GM21528 (cell line): ENCODE results near the gene TMEM163.

ENCODE experiments used
- ATAC-seq: cut with Tn5 transposase; IDR thresholded peaks from one replicate; pipeline ENCODE4 v1.9.1; 2021; ENCODE audit warnings: mild to moderate bottlenecking, moderate library complexity; ENCODE audit not compliant: unreplicated experiment, low FRiP score

TMEM163 gene

DNA sequence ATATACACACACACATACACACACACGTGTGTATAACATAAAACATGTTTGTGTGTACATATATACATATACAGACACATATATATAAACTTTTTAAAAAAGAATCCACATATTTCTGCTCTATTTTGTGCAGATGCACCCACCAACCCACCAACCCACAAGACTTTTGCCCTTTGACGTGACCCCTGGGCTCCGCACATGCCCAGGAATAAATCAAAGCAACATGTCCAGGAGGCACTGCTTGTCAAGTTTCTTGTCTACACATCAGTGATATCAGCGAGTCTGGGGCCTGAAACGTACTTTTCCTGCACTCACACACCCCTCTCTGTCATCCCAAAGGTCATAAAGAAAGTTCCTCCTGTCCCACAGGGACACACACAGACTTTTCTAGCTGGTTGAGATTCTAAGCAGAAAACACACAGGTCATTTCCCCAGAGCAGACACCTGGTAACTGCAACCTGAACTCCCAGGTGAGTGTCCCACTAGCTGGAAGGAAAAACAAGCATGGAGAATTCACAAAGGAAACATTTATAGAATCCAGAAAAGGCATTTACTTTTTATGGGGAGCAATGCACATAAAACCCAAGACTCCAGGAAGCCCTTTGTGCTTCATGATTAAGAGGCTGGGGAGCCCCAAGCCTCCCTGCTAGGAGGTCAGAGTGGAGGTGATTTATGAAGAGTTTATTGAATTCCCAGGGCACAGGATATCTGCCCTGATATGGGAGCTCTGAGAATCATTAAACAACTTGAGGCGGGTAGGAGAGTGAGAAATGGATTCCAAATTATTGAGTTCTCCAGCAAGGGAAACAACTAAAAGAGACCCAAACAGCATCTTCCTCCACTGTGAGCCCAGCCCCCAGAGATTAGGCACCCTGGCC lies 253.3 kb downstream of the TMEM163 start:
- no peak for ATAC-seq

DNA sequence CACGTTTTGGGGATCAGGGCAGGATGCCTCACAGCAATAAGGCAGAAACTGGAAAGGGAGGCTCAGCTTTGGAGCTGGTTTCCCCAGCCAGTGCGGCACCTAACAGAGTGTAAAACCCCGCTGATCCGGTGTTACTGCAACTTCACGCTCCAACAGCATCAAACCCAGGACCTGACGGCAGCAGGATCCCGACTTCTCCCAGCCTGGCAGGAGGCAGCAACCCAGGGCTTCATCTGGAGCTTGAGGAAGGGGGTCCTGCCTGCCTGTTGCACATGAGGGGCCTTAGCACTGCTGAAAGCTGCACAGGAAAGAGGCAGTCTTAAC lies 255.1 kb downstream of the TMEM163 start:
- ATAC-seq, result no peak

DNA sequence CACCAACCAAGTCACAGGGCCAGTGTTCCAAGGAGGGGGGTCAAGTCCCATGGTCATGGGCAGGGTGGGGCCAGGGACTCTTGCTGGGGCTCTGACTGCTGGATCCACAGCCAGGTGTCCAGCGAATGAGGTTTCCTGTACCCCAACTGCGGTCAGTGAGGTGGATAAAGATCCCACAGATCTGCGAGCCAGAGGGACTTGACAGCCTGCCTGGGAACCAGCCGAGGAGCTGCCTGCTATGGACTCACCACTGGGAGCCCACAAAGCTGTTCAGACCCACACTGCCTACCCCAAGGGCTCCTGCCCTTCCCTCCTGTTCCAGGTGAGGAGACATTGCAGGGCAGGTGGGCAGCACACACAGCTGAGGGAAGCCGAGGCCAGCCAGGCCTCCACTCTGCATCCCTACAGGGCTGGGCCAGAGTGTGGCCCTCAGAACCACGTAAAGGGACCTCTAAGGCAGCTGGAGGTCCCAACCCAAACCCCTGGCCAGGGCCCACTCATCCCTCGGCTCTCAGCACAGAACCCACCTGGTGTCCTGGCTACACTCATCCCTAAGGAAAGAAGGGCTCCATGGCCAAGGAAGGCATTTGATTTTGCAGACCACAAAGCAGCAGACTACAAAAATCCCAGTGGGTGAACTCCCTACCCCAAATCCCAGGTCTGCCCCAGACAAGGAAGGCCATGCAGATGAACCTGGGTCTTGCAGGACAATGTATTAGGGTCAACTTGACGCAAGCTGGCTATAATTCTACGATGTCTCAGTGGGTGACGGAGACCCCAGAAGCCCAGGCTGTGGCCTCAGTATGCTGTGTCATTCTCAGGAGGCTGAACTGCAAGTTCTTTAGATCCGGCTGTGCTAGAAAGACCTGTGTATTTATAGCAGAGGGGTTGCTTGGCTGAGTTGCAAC lies 255.8 kb downstream of the TMEM163 start:
- ATAC-seq, result no peak

DNA sequence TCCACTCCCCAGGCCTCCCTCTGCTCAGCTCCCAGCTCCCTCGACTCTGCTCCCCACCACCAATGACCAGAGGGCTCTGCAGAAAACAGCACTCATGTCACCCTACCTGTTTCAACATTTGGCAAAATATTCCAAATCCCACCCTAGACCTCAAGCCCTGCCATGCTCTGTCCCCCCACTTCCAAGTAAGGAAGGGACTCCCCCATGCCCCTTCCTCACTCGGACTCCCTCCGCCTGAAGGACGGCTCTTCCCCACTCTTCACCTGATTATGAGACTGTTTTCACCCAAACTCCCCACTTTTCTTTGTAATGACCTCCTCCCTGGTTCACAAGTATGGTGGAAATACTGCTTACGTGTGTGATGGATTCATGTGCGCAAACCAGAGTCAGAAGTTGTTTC lies 256.5 kb downstream of the TMEM163 start:
- no peak for ATAC-seq

DNA sequence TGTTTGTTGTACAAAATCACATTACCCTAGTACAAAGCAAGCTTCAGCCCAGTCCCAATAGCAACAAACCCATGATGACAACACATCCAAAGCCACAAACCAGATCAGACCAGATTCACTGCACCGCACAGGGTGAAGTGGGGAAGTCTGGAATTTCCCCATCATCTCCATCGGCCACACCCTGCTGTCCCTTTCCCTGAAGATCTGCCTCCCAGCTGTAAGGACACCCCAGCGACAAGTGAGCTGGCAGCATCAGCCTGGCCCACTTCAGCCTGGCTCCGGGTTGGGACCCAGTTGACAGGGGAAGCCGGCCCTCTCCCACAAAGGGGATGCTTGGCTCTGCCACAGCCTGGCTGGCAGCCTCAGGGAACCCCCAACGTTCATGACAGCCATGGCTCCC lies 257.3 kb downstream of the TMEM163 start:
- ATAC-seq, result no peak

DNA sequence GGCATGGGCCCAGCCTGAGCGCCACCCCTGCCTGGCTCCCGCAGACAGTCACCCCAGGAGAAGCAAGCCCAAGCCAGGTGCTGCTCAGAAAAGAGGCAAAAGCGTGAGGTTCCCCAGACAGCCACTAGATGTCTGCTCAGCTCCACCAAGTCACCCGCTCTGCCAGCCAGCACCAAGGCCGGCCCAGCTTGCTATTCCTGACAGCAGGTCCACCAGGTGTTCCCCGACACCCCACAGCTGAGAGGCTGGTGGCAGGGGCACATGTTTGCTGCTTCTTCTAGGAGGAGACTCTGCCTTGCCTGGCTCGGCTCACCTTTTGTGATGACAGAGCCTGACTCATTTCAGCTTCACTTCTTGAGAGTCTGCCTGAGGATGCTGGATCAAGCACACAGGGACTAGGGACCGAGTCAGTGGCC lies 258.2 kb downstream of the TMEM163 start:
- ATAC-seq, result no peak

DNA sequence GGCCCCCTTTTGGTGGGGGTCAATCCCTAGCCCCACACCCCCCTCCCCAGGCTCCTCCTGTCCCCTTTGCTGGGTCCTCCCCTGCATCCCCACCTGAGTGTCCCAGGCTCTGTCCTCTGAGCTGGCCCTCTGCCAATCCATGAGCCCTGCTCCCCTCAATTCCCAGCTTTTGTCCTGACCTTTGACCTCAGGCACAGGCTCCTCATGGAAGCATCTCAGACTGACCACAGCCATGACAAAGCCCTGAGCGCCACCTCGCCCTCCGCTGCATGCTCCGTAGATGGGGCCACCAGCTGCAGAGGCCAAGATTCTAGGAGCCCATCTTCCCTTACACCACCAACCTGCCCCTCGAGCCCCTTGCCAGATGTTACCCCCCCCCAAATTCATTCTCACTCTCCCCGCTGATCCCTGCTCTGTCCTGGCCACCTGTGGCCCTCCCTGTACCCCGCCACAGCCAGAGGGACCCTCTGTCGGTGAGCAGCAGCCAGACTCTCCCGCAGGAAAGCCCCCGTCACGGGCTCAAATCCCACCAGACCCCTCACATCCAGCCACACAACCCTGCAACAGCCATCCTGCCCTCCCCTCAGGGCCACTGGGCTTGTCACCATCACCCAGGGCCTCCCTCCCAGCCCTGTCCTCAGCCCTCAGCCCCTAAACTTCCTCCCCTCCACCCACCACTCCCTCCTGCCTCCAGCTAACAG lies 258.9 kb downstream of the TMEM163 start:
- ATAC-seq, result no peak

DNA sequence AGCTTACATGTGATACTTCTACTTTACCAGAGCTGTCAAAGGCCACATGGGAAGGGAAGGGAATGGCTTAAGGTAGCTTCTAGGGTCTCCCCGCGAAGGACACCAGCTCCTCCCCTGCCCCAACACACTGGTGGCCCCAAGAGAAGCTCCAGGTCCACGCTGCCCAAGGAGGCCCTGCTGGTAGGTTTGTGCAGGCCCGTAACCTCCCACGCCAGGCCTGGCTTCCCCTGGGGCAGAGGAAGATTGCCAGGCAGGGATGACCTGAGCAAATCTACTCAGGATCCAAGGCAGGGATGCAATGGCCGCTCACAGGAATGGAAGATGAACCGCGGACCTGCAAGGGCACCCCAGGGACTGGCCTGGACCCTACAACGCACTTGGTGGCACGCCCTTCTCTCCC lies 259.9 kb downstream of the TMEM163 start:
- no peak for ATAC-seq

DNA sequence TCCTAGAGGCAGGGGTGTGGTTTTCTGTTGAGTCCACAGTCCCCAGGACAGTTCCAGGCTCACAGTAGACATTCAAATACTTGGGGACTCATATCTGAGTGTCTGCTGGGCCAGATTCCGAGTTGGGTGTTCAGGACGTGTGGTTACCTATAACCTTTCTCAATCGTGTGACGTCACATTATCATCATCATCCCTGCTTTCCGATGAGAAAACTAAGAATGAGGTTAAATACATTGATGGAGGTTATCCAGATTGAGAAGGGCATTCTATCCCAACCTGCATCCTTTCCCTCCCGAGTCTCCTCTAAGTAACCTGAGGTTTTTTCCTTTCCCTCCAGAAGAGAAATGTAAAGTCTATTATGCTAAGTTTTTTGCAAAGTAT lies 260.3 kb downstream of the TMEM163 start:
- ATAC-seq, result no peak

DNA sequence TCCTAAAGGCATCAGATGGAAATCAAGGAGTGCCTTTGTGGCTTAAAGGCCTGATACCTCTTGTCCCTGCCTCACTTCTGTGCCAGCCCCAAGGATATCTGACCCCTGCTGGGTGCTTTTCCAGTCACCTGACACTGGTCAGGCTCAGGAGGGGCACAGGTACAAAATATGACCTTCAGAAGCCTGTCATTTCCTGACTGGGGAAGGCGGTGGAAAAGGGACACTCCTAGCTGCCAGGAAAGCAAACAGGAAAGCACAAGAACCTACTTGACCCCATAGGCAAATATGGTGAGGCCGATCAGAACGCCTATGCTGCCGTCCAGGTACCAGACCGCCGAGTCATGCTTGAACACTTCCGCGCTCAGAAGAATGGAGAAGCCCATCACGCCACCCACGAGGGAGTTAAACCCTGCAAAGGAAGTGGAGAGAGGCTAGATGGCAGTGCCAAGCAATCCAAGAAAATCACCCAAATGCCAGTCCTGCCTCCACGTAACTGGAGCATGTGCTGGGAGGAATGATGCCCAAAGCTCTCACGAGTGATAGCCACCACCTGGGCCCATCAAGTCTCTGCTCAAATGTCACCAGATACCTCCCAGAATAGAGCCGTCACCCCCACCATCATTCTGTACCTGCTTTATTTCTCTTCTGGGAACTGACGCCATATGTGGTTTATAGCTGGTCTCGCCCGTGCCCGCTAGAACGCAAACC lies 260.9 kb downstream of the TMEM163 start:
- ATAC-seq, result no peak

DNA sequence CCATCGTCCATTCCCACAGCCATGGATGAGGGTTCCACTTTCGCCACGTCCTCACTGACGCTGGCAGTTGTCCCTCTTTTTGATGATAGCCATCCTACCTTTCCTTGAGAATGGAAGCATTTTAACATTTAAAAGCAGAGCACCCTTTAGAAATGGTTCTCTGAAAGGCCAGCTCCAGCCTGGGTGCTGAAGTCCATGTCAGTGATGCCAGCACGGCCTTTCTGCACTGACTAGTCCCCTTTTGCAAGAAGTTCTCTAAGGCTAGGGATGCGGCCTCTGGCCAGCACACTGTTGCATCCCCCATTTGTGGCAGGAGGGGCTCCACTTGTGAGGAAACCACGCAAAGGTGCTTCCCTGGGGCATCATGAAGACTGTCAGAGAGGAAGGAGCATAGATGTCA lies 261.4 kb downstream of the TMEM163 start:
- no peak for ATAC-seq

DNA sequence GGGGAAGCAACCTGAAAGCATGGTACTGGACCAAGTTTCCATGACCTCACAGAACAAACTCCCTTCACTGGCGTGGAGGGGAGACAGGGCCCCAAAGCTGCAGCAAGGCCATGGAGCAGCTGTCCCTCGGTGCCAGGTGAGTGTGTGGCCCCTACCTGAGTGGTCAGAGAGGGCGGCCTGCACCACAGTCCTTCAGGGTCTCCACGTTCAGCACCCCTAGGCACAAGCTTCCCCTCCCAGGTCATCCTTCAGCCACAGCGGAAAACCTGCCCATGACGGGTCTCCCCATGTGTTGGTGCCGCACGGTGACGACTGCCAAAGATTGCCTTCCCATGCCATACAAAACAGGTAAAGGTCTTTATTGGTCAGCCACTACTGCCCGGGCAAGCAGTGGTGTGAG lies 263.4 kb downstream of the TMEM163 start:
- no peak for ATAC-seq

DNA sequence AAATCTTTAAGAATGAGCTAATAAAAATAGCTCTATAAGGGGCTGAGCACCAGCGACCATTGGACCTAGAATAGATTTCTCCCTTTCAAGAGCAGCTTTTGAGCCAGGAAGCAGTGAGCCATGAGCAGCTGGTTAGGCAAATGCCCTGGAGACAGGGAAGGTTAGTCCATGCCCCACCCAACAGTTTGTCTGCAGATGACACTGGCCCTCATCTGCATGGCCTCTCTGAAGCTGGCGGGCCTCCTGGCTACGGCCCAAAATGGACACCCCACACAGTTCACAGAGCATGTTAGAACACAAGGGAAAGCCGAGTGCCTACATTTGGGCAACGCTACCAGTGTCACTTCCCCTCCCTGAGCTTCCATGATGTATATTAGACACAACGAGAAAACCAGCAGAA lies 263.9 kb downstream of the TMEM163 start:
- ATAC-seq, result no peak

DNA sequence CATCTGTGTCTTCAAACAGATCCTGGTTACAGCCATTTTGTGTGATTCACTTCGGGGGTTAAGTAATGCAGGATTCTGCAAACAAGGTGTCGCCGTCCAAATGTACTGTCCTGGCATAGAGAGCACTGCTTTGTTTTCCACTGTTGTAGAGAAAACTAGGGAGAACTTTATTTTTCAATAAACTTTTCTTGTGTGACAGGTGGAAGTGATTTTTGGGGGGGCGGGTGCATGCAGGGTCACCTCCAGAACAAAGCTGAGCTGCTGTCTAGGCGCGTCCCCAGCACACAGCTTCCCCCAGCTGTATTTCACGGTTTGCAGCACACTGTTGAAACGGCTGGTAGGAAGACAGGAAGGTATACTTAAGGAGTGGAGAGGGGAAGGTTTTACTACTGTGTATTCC lies 264.4 kb downstream of the TMEM163 start:
- ATAC-seq, result no peak

DNA sequence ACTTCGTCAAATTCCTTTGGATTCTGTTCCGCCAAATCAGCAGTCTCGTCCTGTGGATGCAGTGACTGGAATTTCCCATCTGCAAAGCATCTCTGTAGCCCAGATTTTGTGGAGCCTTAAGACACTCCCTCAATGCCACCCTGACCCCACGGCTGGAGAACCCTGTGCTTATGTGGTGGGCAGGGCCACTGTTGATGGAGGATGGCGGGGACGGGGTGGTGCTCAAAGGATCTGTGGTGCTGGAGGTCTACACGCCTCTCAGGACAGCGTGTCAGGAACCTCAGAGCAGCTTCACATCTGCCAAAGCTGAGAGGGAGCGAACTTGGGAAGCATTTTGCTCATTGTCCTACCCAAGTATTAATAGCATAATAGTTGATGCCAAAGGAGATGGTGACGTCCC lies 264.8 kb downstream of the TMEM163 start:
- no peak for ATAC-seq

DNA sequence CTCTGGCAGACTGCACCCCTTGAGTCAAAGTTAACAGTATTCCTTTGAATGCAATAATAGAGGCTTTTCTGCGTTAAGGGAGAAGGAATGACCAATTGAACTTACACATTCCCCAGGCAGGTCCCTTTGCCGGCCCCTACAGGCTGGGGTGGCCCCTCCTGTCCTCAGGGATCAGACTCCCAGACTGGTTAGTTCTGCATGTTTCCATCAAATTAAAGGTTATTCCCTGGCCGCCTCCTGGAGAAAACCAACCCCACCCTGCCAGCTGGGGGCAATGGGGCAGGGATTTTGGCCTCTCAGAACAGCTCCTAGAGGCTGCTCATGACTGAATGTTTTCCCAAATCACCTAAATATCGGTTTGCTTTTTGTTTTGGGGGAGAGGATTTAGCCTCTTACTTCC lies 265.3 kb downstream of the TMEM163 start:
- no peak for ATAC-seq

DNA sequence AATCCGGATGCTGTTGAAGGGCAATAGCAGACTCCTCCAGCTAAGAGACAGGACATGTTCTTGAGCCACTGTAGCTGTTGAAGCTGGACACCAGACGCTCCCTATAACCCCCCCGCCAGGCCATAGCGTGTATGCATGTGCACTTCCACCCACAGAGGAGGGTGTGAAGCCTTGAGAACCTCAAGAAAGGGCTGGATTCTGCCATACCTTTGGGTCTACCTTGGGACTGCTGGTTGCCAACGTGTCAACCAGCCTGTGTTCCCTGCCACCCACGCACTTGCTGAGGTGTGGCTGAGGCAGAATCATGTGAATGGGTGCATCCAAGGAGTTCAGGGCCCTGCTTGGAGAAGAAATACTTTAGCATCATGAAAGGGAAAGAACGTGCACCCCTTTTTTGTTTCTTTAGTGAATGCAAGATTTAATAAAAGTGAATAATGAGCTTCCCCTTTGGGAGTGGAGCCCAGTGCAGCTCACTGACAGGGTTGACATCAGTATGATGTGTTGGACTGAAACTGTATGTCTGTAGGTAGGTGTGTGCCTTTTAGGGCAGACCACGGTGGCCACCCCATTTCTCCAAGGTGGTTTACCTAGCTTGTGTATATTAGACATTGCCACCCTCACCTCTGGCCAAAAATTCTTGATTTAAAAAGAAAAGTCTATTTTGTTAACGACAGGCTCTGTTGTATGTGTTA lies 266.6 kb downstream of the TMEM163 start:
- ATAC-seq, result no peak

DNA sequence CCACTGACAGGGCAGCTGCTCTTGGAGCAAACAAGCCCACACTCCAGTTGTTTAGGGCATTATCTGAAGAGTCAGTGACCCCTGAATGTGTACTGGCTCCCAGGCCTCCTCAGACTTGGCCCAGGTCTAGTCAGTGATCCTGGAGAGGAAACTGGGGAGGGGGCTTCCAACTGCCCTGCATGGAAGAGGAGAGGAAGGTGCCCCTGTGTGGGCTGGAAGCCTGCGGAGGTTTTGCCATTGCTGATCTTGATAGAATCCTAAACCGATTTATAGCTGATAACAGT lies 267.5 kb downstream of the TMEM163 start:
- no peak for ATAC-seq

DNA sequence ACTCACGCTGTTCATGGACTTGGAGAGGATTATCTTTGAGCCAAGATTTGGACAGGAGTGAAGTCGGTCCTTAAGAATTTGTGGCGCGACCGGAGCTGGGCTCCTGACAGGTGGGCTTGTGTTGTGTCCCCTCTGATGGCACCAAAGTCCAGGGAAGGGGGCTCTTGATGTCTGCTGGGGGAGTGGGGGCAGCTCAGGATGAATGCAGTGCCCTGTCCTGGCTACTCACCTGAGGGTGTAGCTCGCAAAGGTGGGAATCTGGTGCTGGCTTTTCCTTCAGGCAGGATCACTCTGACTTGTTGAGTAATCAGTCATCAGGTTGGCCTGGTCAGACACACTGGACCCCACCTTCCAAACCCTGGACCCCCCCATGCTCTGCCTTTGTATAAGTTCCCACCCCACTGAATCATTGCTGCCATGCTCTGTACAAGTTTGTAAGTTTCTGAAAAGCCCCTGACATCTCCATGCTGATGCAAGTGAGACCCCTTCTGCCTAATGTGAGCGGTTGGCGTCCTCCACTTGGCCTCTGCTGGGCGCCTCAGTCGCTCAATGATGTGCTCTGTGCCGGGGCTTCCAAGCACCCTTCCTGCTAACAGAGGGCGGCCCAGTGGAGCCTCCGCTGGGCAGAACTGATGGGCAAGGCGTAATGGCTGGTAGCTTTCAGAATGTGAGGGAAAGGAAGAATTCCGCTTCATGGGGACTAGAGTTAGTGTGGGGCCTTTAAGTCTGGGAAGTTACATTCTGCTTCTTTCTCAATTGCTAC lies 268.9 kb downstream of the TMEM163 start:
- no peak for ATAC-seq

DNA sequence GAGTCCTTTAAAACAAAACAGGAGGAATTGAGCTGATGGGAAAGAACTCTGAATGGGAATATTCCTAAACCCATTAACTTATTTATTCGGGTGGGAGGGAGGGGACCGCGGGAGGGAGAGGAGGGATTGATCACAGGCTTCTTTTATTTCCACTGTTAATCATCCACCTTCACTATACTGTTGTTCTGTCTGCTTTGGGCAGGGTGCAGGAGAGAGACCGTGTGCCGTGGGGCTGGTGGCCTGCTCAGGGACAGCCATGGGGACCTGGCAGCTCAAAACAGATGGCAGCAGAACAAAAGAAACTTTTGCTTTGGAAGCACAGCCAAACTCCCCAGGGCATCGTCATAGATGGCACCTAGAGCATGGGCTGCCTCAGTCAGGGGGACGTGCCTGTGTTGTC lies 269.6 kb downstream of the TMEM163 start:
- ATAC-seq, result no peak
